GM23338 (cell line): ENCODE measurements around the gene MFF. TPM values are rescaled to one million over a fixed set of nuclear protein-coding genes. Genes with fewer than 3 reads are reported as not detected.

Experiments
- ATAC-seq: fragments of 200-7000 bp; cut with Tn5 transposase; 3 replicates; pipeline ENCODE4 v1.9.1; 2020
- DNase-seq: peaks from one replicate; pipeline ENCODE4 v3.0.0-alpha.2; 2015; ENCODE audit warnings: low spot score
- H2AFZ ChIP-seq: fragments of 200-600 bp; sonication (generic); 2 replicates; pipeline ENCODE4 v1.8.0; 2016; ENCODE audit warnings: antibody characterized with exemption, mild to moderate bottlenecking, moderate library complexity
- H3F3A ChIP-seq: fragments of 200-600 bp; sonication (generic); replicated peaks from 2 replicates; pipeline ENCODE4 v1.8.0; 2017; ENCODE audit warnings: antibody characterized with exemption, mixed run types, low read depth
- H3K27ac ChIP-seq: fragments of 200-600 bp; sonication (generic); 2 replicates; pipeline ENCODE4 v1.6.1; 2016; ENCODE audit warnings: low read depth
- H3K27me3 ChIP-seq: fragments of 200-600 bp; sonication (generic); 2 replicates; pipeline ENCODE4 v1.8.0; 2016; ENCODE audit warnings: mild to moderate bottlenecking, mixed run types, moderate library complexity; ENCODE audit not compliant: insufficient read depth
- H3K36me3 ChIP-seq: fragments of 200-600 bp; sonication (generic); 2 replicates; pipeline ENCODE4 v1.8.0; 2016; ENCODE audit warnings: mild to moderate bottlenecking; ENCODE audit not compliant: insufficient read depth
- H3K4me1 ChIP-seq: fragments of 200-600 bp; sonication (generic); 2 replicates; pipeline ENCODE4 v1.8.0; 2016; ENCODE audit warnings: mild to moderate bottlenecking, moderate library complexity; ENCODE audit not compliant: insufficient read depth
- H3K4me2 ChIP-seq: fragments of 200-600 bp; sonication (generic); 2 replicates; pipeline ENCODE4 v1.7.1; 2017; ENCODE audit warnings: mixed run types
- H3K4me3 ChIP-seq: fragments of 200-600 bp; sonication (generic); 2 replicates; pipeline ENCODE4 v1.6.1; 2016; ENCODE audit warnings: mixed run types
- H3K79me2 ChIP-seq: fragments of 200-600 bp; sonication (generic); replicated peaks from 2 replicates; pipeline ENCODE4 v1.8.0; 2017; ENCODE audit warnings: mild to moderate bottlenecking; ENCODE audit not compliant: insufficient read depth
- H3K9me2 ChIP-seq: fragments of 200-600 bp; sonication (generic); 2 replicates; pipeline ENCODE4 v1.8.0; 2017; ENCODE audit not compliant: insufficient read depth
- H4K20me1 ChIP-seq: fragments of 200-600 bp; sonication (generic); replicated peaks from 2 replicates; pipeline ENCODE4 v1.8.0; 2017; ENCODE audit warnings: mild to moderate bottlenecking; ENCODE audit not compliant: insufficient read depth
- H3K27ac Mint-ChIP-seq: 2 replicates; pipeline ENCODE4 v1.8.0; 2020; ENCODE audit warnings: inconsistent platforms, mild to moderate bottlenecking, moderate library complexity, mixed read lengths
- H3K27me3 Mint-ChIP-seq: 3 replicates; pipeline ENCODE4 v1.8.0; 2022; ENCODE audit warnings: low read depth, mild to moderate bottlenecking, moderate library complexity, mixed read lengths, inconsistent platforms; ENCODE audit not compliant: insufficient read depth, poor library complexity
- H3K36me3 Mint-ChIP-seq: 3 replicates; pipeline ENCODE4 v1.8.0; 2021; ENCODE audit warnings: low read depth, mild to moderate bottlenecking, inconsistent platforms, moderate library complexity, mixed read lengths
- H3K4me1 Mint-ChIP-seq: 3 replicates; pipeline ENCODE4 v1.8.0; 2020; ENCODE audit warnings: mild to moderate bottlenecking, inconsistent platforms, mixed read lengths
- H3K4me3 Mint-ChIP-seq: 3 replicates; pipeline ENCODE4 v1.8.0; 2021; ENCODE audit warnings: moderate library complexity, mild to moderate bottlenecking, inconsistent platforms, mixed read lengths
- H3K9me3 Mint-ChIP-seq: 3 replicates; pipeline ENCODE4 v1.8.0; 2020; ENCODE audit warnings: moderate library complexity, mild to moderate bottlenecking, inconsistent platforms, mixed read lengths
- CREB1 ChIP-seq: fragments of 250-450 bp; sonication (Bioruptor Pico); IDR thresholded peaks from 2 replicates; pipeline ENCODE4 v1.5.0; 2020; ENCODE audit warnings: low read depth, mild to moderate bottlenecking, moderate library complexity
- CTCF ChIP-seq, 2 experiments: fragments of 200-600 bp in 1 of 2; sonication (generic) in 1 of 2; conservative IDR thresholded peaks; 2 replicates each; pipeline versions ENCODE4 v1.5.1 to v1.6.1; 2016 to 2017; ENCODE audit warnings: antibody characterized with exemption in 2 of 2, low read depth in 2 of 2, mild to moderate bottlenecking in 2 of 2, moderate library complexity in 1 of 2
- EZH2phosphoT487 ChIP-seq: fragments of 200-600 bp; sonication (generic); IDR thresholded peaks from one replicate; pipeline ENCODE4 v1.8.1; 2018; ENCODE audit warnings: antibody characterized with exemption; ENCODE audit not compliant: unreplicated experiment
- JUNB ChIP-seq: IDR thresholded peaks from one replicate; pipeline ENCODE4 v1.6.1; 2016; ENCODE audit warnings: antibody characterized with exemption; ENCODE audit not compliant: unreplicated experiment
- NANOG ChIP-seq: IDR thresholded peaks from 2 replicates; pipeline ENCODE4 v1.6.1; 2016; ENCODE audit warnings: antibody characterized with exemption, borderline replicate concordance
- POLR2AphosphoS5 ChIP-seq: IDR thresholded peaks from 2 replicates; pipeline ENCODE4 v1.6.1; 2016; ENCODE audit warnings: antibody characterized with exemption, low read depth
- REST ChIP-seq: IDR thresholded peaks from one replicate; pipeline ENCODE4 v1.6.1; 2018; ENCODE audit warnings: antibody characterized with exemption; ENCODE audit not compliant: unreplicated experiment
- STAT1 ChIP-seq: IDR thresholded peaks from one replicate; pipeline ENCODE4 v1.6.1; 2016; ENCODE audit warnings: antibody characterized with exemption; ENCODE audit not compliant: unreplicated experiment
- ZNF114 ChIP-seq: fragments of 250-450 bp; sonication (Bioruptor Pico); IDR thresholded peaks from 2 replicates; pipeline ENCODE4 v1.5.0; 2020; ENCODE audit warnings: mild to moderate bottlenecking, moderate library complexity
- ZNF331 ChIP-seq: fragments of 250-450 bp; sonication (Bioruptor Pico); IDR thresholded peaks from 2 replicates; pipeline ENCODE4 v1.5.0; 2020; ENCODE audit warnings: low read depth, mild to moderate bottlenecking, moderate library complexity
- polyA plus RNA-seq: library from polyadenylated mRNA; unstranded; fragments of >200 nt; fragmentation: Nextera tagmentation; extraction: Ambion mirVana; gene quantifications from 2 replicates; pipeline ENCODE4 v1.2.1, GENCODE V29; 2016
- total RNA-seq: library from RNA; depleted of rRNA; stranded (reverse); fragments of >200 nt; shearing (Covaris generic); gene quantifications from 2 replicates; pipeline ENCODE4 v1.2.3, GENCODE V29; 2014
- TF ChIP-seq, protein P1 (sequence below): IDR thresholded peaks from 2 replicates; pipeline ENCODE4 v1.6.1; 2016; ENCODE audit warnings: antibody characterized with exemption

The MFF gene
- total and polyA plus RNA-seq, 2 experiments from 2014 or later, result 112 to 161 TPM

GRCh38 chr2:227293531-227293930 lies 31.5 kb upstream of the MFF start:
- ATAC-seq (no peak), DNase-seq (no peak)
- Histone ChIP-seq H3F3A (no peaks in the 10 kb centered on the region), H3K79me2 (no peaks in the 10 kb centered on the region), H3K27ac (no peak overlapping the region), H3K9me2 (no peaks in the 10 kb centered on the region), H3K36me3 (no peaks in the 10 kb centered on the region), H3K4me3 (no peak overlapping the region), H2AFZ (no peak overlapping the region), H4K20me1 (no peaks in the 10 kb centered on the region), H3K4me1 (no peaks in the 10 kb centered on the region), H3K4me2 (no peak overlapping the region), H3K27me3 (no peaks in the 10 kb centered on the region)
- no peak overlapping the region for H3K4me3 Mint-ChIP-seq
- H3K36me3 Mint-ChIP-seq, result no peaks in the 10 kb centered on the region
- no peaks in the 10 kb centered on the region for H3K27me3 Mint-ChIP-seq
- H3K27ac Mint-ChIP-seq, result no peak overlapping the region
- no peaks in the 10 kb centered on the region for H3K4me1 Mint-ChIP-seq
- TF ChIP-seq STAT1 (no peak), CREB1 (CRISPR knock-in tag) (no peak), EZH2phosphoT487 (no peak), ZNF331 (no peak), ZNF114 (no peak), JUNB (no peak), CTCF (conservative IDR thresholded peaks at IDR 0.05; ENCODE audit: low read depth in 2 of 2) (no peak), NANOG (no peak), POLR2AphosphoS5 (no peak), REST (no peak)
- TF ChIP-seq, protein P1, sequence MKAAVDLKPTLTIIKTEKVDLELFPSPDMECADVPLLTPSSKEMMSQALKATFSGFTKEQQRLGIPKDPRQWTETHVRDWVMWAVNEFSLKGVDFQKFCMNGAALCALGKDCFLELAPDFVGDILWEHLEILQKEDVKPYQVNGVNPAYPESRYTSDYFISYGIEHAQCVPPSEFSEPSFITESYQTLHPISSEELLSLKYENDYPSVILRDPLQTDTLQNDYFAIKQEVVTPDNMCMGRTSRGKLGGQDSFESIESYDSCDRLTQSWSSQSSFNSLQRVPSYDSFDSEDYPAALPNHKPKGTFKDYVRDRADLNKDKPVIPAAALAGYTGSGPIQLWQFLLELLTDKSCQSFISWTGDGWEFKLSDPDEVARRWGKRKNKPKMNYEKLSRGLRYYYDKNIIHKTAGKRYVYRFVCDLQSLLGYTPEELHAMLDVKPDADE, result no peak
- H3K9me3 Mint-ChIP-seq, result no peaks in the 10 kb centered on the region

GRCh38 chr2:227295806-227296205 lies 29.2 kb upstream of the MFF start:
- no peaks in the 10 kb centered on the region for H3F3A ChIP-seq
- no peaks in the 10 kb centered on the region for H4K20me1 ChIP-seq
- Mint-ChIP-seq H3K36me3 (no peaks in the 10 kb centered on the region), H3K27me3 (no peaks in the 10 kb centered on the region), H3K4me1 (no peaks in the 10 kb centered on the region), H3K27ac (no peak overlapping the region), H3K9me3 (no peaks in the 10 kb centered on the region), H3K4me3 (no peak overlapping the region)
- H3K4me3 ChIP-seq, result no peak overlapping the region
- H3K79me2 ChIP-seq, result no peaks in the 10 kb centered on the region
- H3K9me2 ChIP-seq, result no peaks in the 10 kb centered on the region
- no peak overlapping the region for H3K27ac ChIP-seq
- H3K4me1 ChIP-seq, result no peaks in the 10 kb centered on the region
- H3K27me3 ChIP-seq, result no peaks in the 10 kb centered on the region
- no peaks in the 10 kb centered on the region for H3K36me3 ChIP-seq
- no peak overlapping the region for H2AFZ ChIP-seq
- no peak overlapping the region for H3K4me2 ChIP-seq
- no peak for ATAC-seq
- DNase-seq, result no peak
- no peak for TF ChIP-seq ZNF331
- TF ChIP-seq NANOG, result no peak
